ENCODE measurements around the gene GMIP.

The GMIP gene

DNA sequence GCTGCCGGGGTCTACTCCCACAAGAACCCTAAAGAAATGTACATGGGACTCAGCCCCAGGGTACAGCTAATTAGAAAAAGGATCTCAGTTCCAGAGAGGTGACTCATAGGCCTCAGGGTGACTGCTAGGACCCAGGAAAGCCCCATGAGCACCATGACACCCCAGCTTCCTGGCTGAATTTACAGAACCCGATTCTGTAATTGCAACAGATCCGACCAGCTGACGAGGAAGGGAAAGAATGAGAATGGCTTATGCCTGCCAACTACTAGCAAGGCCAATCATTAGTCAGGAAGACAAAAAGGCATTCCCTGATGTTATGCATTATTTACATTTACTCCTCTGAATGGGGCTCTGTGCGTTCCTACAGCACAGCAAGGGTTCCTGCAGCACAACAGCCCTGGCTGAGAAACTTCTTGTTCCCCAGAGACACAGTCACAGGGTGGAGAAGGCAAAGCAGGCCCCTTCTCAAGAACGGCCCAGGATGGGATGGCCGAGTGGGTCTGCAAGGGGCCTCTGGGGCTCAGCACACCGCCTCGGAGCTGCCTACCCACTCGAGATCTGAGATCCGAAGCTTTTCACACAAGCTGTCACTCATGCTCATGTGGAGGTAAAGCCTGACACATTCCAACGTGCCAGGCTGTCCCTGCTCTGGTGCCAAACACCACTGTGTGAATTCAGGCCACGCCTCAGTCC, 52.2 kb downstream of the GMIP start:
- Histone ChIP-seq H3K4me1 (no peaks in the 10 kb centered on the region), H3K4me3 (ENCODE audit: low read depth, low read length) (no peak overlapping the region), H3K27me3 (no peaks in the 10 kb centered on the region), H3K9me3 (no peaks in the 10 kb centered on the region; the same call in 1 of the 2 replicates), H3K36me3 (no peaks in the 10 kb centered on the region)
- no peak for DNase-seq
- TF ChIP-seq, protein P1, sequence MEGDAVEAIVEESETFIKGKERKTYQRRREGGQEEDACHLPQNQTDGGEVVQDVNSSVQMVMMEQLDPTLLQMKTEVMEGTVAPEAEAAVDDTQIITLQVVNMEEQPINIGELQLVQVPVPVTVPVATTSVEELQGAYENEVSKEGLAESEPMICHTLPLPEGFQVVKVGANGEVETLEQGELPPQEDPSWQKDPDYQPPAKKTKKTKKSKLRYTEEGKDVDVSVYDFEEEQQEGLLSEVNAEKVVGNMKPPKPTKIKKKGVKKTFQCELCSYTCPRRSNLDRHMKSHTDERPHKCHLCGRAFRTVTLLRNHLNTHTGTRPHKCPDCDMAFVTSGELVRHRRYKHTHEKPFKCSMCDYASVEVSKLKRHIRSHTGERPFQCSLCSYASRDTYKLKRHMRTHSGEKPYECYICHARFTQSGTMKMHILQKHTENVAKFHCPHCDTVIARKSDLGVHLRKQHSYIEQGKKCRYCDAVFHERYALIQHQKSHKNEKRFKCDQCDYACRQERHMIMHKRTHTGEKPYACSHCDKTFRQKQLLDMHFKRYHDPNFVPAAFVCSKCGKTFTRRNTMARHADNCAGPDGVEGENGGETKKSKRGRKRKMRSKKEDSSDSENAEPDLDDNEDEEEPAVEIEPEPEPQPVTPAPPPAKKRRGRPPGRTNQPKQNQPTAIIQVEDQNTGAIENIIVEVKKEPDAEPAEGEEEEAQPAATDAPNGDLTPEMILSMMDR (IDR thresholded peaks at IDR 0.05; ENCODE audit: low read depth, low read length) = no peak

- DNase-seq = no peak
- TF ChIP-seq, protein P1 (IDR thresholded peaks at IDR 0.05; ENCODE audit: low read depth, low read length) = no peak
- H3K36me3 ChIP-seq = no peaks in the 10 kb centered on the region
- H3K4me3 ChIP-seq (ENCODE audit: low read depth, low read length) = no peak overlapping the region
- H3K27me3 ChIP-seq = no peaks in the 10 kb centered on the region
- H3K4me1 ChIP-seq = no peaks in the 10 kb centered on the region
- H3K9me3 ChIP-seq = no peaks in the 10 kb centered on the region; the same call in 1 of the 2 replicates
These were observed 54.9 kb downstream of the GMIP start for GRCh38 chr19:19588546-19588945.

GRCh38 chr19:19587771-19588170, 55.7 kb downstream of the GMIP start:
- Histone ChIP-seq H3K27me3 (no peaks in the 10 kb centered on the region), H3K9me3 (no peaks in the 10 kb centered on the region), H3K4me3 (ENCODE audit: low read depth, low read length) (no peak overlapping the region), H3K36me3 (no peaks in the 10 kb centered on the region), H3K4me1 (no peaks in the 10 kb centered on the region)
- DNase-seq = no peak
- TF ChIP-seq, protein P1 (IDR thresholded peaks at IDR 0.05; ENCODE audit: low read depth, low read length) = no peak

- no peaks in the 10 kb centered on the region for H3K27me3 ChIP-seq
- no peak overlapping the region for H3K4me3 ChIP-seq (ENCODE audit: low read depth, low read length)
- no peaks in the 10 kb centered on the region for H3K9me3 ChIP-seq
- TF ChIP-seq, protein P1 (IDR thresholded peaks at IDR 0.05; ENCODE audit: low read depth, low read length) = no peak
- H3K36me3 ChIP-seq = no peaks in the 10 kb centered on the region
- no peak for DNase-seq
- no peaks in the 10 kb centered on the region for H3K4me1 ChIP-seq
These were observed 59.1 kb downstream of the GMIP start for GRCh38 chr19:19584356-19584755.

GRCh38 chr19:19582471-19582870, 61.0 kb downstream of the GMIP start:
- TF ChIP-seq, protein P1 (IDR thresholded peaks at IDR 0.05; ENCODE audit: low read depth, low read length) = no peak
- Histone ChIP-seq H3K27me3 (no peaks in the 10 kb centered on the region), H3K4me1 (no peaks in the 10 kb centered on the region), H3K4me3 (ENCODE audit: low read depth, low read length) (no peak overlapping the region), H3K9me3 (no peaks in the 10 kb centered on the region), H3K36me3 (no peaks in the 10 kb centered on the region)
- no peak for DNase-seq

DNA sequence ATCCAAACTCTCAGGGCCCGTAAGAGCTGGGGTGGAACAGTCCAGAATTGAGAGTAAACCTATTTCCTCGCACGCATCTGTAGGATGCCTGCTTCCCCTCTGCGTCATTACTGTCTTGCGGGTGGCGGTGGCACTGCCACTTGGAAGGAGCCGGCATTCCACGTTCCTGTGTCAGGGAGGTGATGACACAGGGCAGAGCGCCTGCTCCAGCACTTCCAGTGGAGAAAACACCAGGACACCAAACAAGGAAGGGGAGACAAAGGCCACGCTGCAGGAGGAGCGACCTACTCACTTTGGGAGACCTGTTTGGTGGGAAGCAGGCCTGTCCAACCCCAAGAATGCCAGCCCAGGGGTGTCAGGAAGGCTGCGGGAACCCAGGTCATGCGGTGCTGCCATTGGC, 62.1 kb downstream of the GMIP start:
- Histone ChIP-seq H3K9me3 (no peaks in the 10 kb centered on the region), H3K36me3 (no peaks in the 10 kb centered on the region), H3K4me1 (no peaks in the 10 kb centered on the region), H3K4me3 (ENCODE audit: low read depth, low read length) (no peak overlapping the region), H3K27me3 (no peaks in the 10 kb centered on the region)
- DNase-seq = no peak
- TF ChIP-seq, protein P1 (IDR thresholded peaks at IDR 0.05; ENCODE audit: low read depth, low read length) = no peak
